GM21526 (cell line): ENCODE measurements around the gene TSPAN19.

Experiments
- ATAC-seq: cut with Tn5 transposase; IDR thresholded peaks from one replicate; pipeline ENCODE4 v1.9.1; 2021; ENCODE audit warnings: moderate library complexity; ENCODE audit not compliant: unreplicated experiment, low FRiP score

Gene TSPAN19

GRCh38 chr12:85004204-85004603 lies 31.9 kb downstream of the TSPAN19 start:
- ATAC-seq, result no peak

GRCh38 chr12:85002778-85003296 lies 33.2 kb downstream of the TSPAN19 start:
- ATAC-seq, result no peak

- no peak for ATAC-seq
Observed at GRCh38 chr12:85000729-85001128, 35.3 kb downstream of the TSPAN19 start.

GRCh38 chr12:84998341-84998740 lies 37.7 kb downstream of the TSPAN19 start:
- ATAC-seq, result no peak

GRCh38 chr12:84996759-84997158 lies 39.3 kb downstream of the TSPAN19 start:
- ATAC-seq, result no peak

- ATAC-seq, result no peak
Observed at GRCh38 chr12:84995641-84996040, 40.4 kb downstream of the TSPAN19 start.

GRCh38 chr12:84994426-84994825 lies 41.7 kb downstream of the TSPAN19 start:
- no peak for ATAC-seq

GRCh38 chr12:84986586-84986985 lies 49.5 kb downstream of the TSPAN19 start:
- ATAC-seq, result no peak

- no peak for ATAC-seq
Observed at GRCh38 chr12:84986117-84986516, 50.0 kb downstream of the TSPAN19 start.

- no peak for ATAC-seq
Observed at GRCh38 chr12:84983289-84983688, 52.8 kb downstream of the TSPAN19 start.

GRCh38 chr12:84982888-84983287 lies 53.2 kb downstream of the TSPAN19 start:
- ATAC-seq, result no peak

GRCh38 chr12:84978921-84979320 lies 57.2 kb downstream of the TSPAN19 start:
- no peak for ATAC-seq

- ATAC-seq, result no peak
Observed at GRCh38 chr12:84976133-84976532, 59.9 kb downstream of the TSPAN19 start.

- no peak for ATAC-seq
Observed at GRCh38 chr12:84974155-84974815, 61.8 kb downstream of the TSPAN19 start.

GRCh38 chr12:84973026-84973425 lies 63.1 kb downstream of the TSPAN19 start:
- no peak for ATAC-seq

- ATAC-seq, result no peak
Observed at GRCh38 chr12:84969226-84969625, 66.9 kb downstream of the TSPAN19 start.
